IMR-90 (cell line): ENCODE results near the gene FBXW8. TPM values are rescaled to one million over a fixed set of nuclear protein-coding genes. Genes with fewer than 3 reads are reported as not detected.

Experiments
- ATAC-seq: fragments of 200-7000 bp; cut with Tn5 transposase; 2 replicates; pipeline ENCODE4 v1.9.1; 2020; ENCODE audit warnings: low read depth, mild to moderate bottlenecking, moderate library complexity
- BruUV-seq: library from RNA; stranded (reverse); fragments of 400-500 nt; replicated peaks from 2 replicates; lab custom pipeline; 2021; lab: Mats Ljungman, UMichigan
- CTCF ChIA-PET: fragments of 300-600 bp; formaldehyde crosslinking; extraction: SDS; loops from one replicate; lab custom pipeline; 2021; ENCODE audit warnings: antibody characterized with exemption; lab: Yijun Ruan, JAX
- POLR2A ChIA-PET: fragments of 300-600 bp; sonication (Branson Sonifier 250); formaldehyde crosslinking; loops from one replicate; lab custom pipeline; 2022; ENCODE audit warnings: antibody characterized with exemption; ENCODE audit not compliant: unreplicated experiment; lab: Charles Lee
- DNase-seq: peaks from one replicate; pipeline ENCODE4 v3.0.0; 2013
- H2AFZ ChIP-seq: replicated peaks from 2 replicates; pipeline ENCODE3; 2013; ENCODE audit warnings: low read length, mild to moderate bottlenecking; ENCODE audit not compliant: poor library complexity
- H2AK5ac ChIP-seq: 2 replicates; pipeline ENCODE4 v1.6.1; 2013; ENCODE audit warnings: low read depth, low read length, inconsistent platforms
- H2AK9ac ChIP-seq: replicated peaks from 2 replicates; pipeline ENCODE3; 2013; ENCODE audit warnings: mild to moderate bottlenecking, low read depth, low read length, moderate library complexity; ENCODE audit not compliant: poor library complexity
- H2BK120ac ChIP-seq: 2 replicates; pipeline ENCODE4 v1.6.1; 2013; ENCODE audit warnings: low read depth, low read length, inconsistent platforms
- H2BK15ac ChIP-seq: 3 replicates; pipeline ENCODE4 v1.6.1; 2013; ENCODE audit warnings: low read depth, low read length, inconsistent platforms
- H2BK20ac ChIP-seq: 2 replicates; pipeline ENCODE4 v1.6.1; 2013; ENCODE audit warnings: low read depth, mild to moderate bottlenecking, inconsistent platforms, low read length, moderate library complexity
- H2BK5ac ChIP-seq: 2 replicates; pipeline ENCODE4 v1.6.1; 2013; ENCODE audit warnings: mild to moderate bottlenecking, low read depth, low read length, inconsistent platforms; ENCODE audit not compliant: poor library complexity, severe bottlenecking
- H3K14ac ChIP-seq: replicated peaks from 2 replicates; pipeline ENCODE4 v1.6.1; 2013; ENCODE audit warnings: low read depth, low read length, inconsistent platforms
- H3K18ac ChIP-seq: 2 replicates; pipeline ENCODE4 v1.6.1; 2013; ENCODE audit warnings: low read depth, low read length, control low read depth
- H3K23ac ChIP-seq: 2 replicates; pipeline ENCODE4 v1.6.1; 2013; ENCODE audit warnings: low read depth, low read length, inconsistent platforms
- H3K27ac ChIP-seq: 2 replicates; pipeline ENCODE4 v1.5.1; 2013; ENCODE audit warnings: mild to moderate bottlenecking, control low read depth, low read length; ENCODE audit not compliant: insufficient read depth
- H3K27me3 ChIP-seq: 2 replicates; pipeline ENCODE4 v1.6.1; 2013; ENCODE audit warnings: low read length; ENCODE audit not compliant: control insufficient read depth, insufficient read depth
- H3K36me3 ChIP-seq: 2 replicates; pipeline ENCODE4 v1.6.1; 2013; ENCODE audit warnings: low read length, mixed read lengths; ENCODE audit not compliant: control insufficient read depth, insufficient read depth
- H3K4ac ChIP-seq: 2 replicates; pipeline ENCODE4 v1.6.1; 2013; ENCODE audit warnings: low read depth, low read length, inconsistent platforms
- H3K4me1 ChIP-seq: 2 replicates; pipeline ENCODE4 v1.6.1; 2013; ENCODE audit warnings: low read length, mixed read lengths; ENCODE audit not compliant: control insufficient read depth, insufficient read depth
- H3K4me2 ChIP-seq: 2 replicates; pipeline ENCODE4 v1.6.1; 2013; ENCODE audit warnings: low read depth, mild to moderate bottlenecking, control low read depth, low read length, moderate library complexity
- H3K4me3 ChIP-seq: 2 replicates; pipeline ENCODE4 v1.5.1; 2013; ENCODE audit warnings: low read depth, mild to moderate bottlenecking, control low read depth, low read length, moderate library complexity; ENCODE audit not compliant: insufficient read depth
- H3K56ac ChIP-seq: 2 replicates; pipeline ENCODE4 v1.6.1; 2013; ENCODE audit warnings: low read length, inconsistent platforms; ENCODE audit not compliant: insufficient read depth; ENCODE audit errors: extremely low read depth
- H3K79me1 ChIP-seq, 2 experiments: 2 replicates each; pipeline ENCODE4 v1.6.1; 2013; ENCODE audit warnings: low read length in 2 of 2, inconsistent platforms in 1 of 2, low read depth in 1 of 2
- H3K9ac ChIP-seq: 2 replicates; pipeline ENCODE4 v1.6.1; 2013; ENCODE audit warnings: low read depth, low read length, control low read depth
- H3K9me1 ChIP-seq: 2 replicates; pipeline ENCODE4 v1.6.1; 2013; ENCODE audit warnings: low read length, inconsistent platforms; ENCODE audit not compliant: insufficient read depth
- H3K9me3 ChIP-seq: 2 replicates; pipeline ENCODE4 v1.6.1; 2013; ENCODE audit warnings: low read length; ENCODE audit not compliant: control insufficient read depth, insufficient read depth
- H4K20me1 ChIP-seq: 2 replicates; pipeline ENCODE4 v1.6.1; 2013; ENCODE audit warnings: low read length, inconsistent platforms; ENCODE audit not compliant: insufficient read depth
- H4K5ac ChIP-seq: 2 replicates; pipeline ENCODE4 v1.6.1; 2013; ENCODE audit warnings: mild to moderate bottlenecking, low read depth, low read length, control low read depth
- H4K8ac ChIP-seq, 2 experiments: 2 replicates each; pipeline ENCODE4 v1.6.1; 2013; ENCODE audit warnings: low read depth in 2 of 2, low read length in 2 of 2, control low read depth in 1 of 2, inconsistent platforms in 1 of 2
- H4K91ac ChIP-seq: 2 replicates; pipeline ENCODE4 v1.6.1; 2013; ENCODE audit warnings: low read depth, low read length, inconsistent platforms; ENCODE audit not compliant: insufficient read depth
- CHD1 ChIP-seq: IDR thresholded peaks from 2 replicates; pipeline ENCODE4 v1.6.1; 2012; ENCODE audit warnings: low read depth, low read length, improper control_type of control experiment
- MAZ ChIP-seq: IDR thresholded peaks from 2 replicates; pipeline ENCODE4 v1.6.1; 2012; ENCODE audit warnings: low read depth, mild to moderate bottlenecking, low read length, improper control_type of control experiment, moderate library complexity, borderline replicate concordance
- RAD21 ChIP-seq: IDR thresholded peaks from 2 replicates; pipeline ENCODE4 v1.6.1; 2012; ENCODE audit warnings: low read length, improper control_type of control experiment
- WGBS, 2 experiments: methylation state at CpG; one replicate each; pipeline versions ENCODE4 v1.1.5 to v1.1.7; 2013; ENCODE audit warnings: missing lambda C conversion rate in 2 of 2; ENCODE audit not compliant: insufficient read length in 1 of 2; ENCODE audit errors: extremely low coverage in 2 of 2; 5-methylcytosine and 5-hydroxymethylcytosine counted together
- dilution Hi-C: fragments of 300-500 bp; cut with HindIII; formaldehyde crosslinking; loops from one replicate; pipeline ENCODE4 v1.14.3; 2018; ENCODE audit warnings: low sequenced_read_pairs; ENCODE audit not compliant: unreplicated experiment
- in situ Hi-C: fragments of 300-500 bp; cut with MboI; formaldehyde crosslinking; loops from 3 replicates; pipeline ENCODE4 v1.14.3; 2019; ENCODE audit warnings: low sequenced_read_pairs, inconsistent platforms, mixed read lengths
- intact Hi-C: fragments of 100-400 bp; cut with micrococcal nuclease; formaldehyde crosslinking; loops from 2 replicates; pipeline ENCODE4 v1.10.0; 2022
- polyA plus RNA-seq, 3 experiments: library from polyadenylated mRNA; depleted of rRNA; stranded (reverse); fragments of >200 nt; gene quantifications; 2 replicates each; pipeline ENCODE4 v1.2.3, GENCODE V29; 2012; ENCODE audit warnings: low replicate concordance in 1 of 3
- total RNA-seq: library from RNA; depleted of rRNA; stranded (reverse); fragments of >200 nt; gene quantifications from 2 replicates; pipeline ENCODE4 v1.2.3, GENCODE V29; 2012
- TF ChIP-seq, protein P1 (sequence below): conservative IDR thresholded peaks from 2 replicates; pipeline ENCODE4 v1.5.1; 2012; ENCODE audit warnings: mild to moderate bottlenecking, low read depth, low read length, improper control_type of control experiment
- TF ChIP-seq, protein P2 (sequence below): fragments of 150-350 bp; IDR thresholded peaks from 2 replicates; pipeline ENCODE4 v1.6.1; 2016; ENCODE audit warnings: low read depth, mild to moderate bottlenecking, low read length, moderate library complexity, borderline replicate concordance

FBXW8 gene
- total and polyA plus RNA-seq, 2 of the 4 experiments (the other 2 are of a cell fraction): 20.3 to 25.8 TPM

- DNase-seq (peak; percentile 41), ATAC-seq (peak; percentile 83)
- Histone ChIP-seq H2AFZ (no peak overlapping the region), H3K56ac (no peak overlapping the region), H4K8ac (no peak overlapping the region), H3K4me1 (no peaks in the 10 kb centered on the region), H3K9me1 (no peaks in the 10 kb centered on the region), H3K9ac (no peak overlapping the region), H3K4ac (no peak overlapping the region), H3K4me2 (no peak overlapping the region), H2BK5ac (no peak overlapping the region), H2AK5ac (no peak overlapping the region), H2BK15ac (no peak overlapping the region), H2BK20ac (no peak overlapping the region), H3K4me3 (no peak overlapping the region), H3K23ac (no peak overlapping the region), H2BK120ac (no peak overlapping the region), H4K91ac (no peak overlapping the region), H4K5ac (no peak overlapping the region), H2AK9ac (no peak overlapping the region), H3K18ac (no peak overlapping the region), H3K36me3 (peaks cover 28% of the 10 kb centered on the region), H3K27ac (no peak overlapping the region), H3K14ac (no peak overlapping the region), H3K27me3 (no peaks in the 10 kb centered on the region), H3K79me1 (peaks cover 6 to 8% of the 10 kb centered on the region in 2 experiments; a peak in 2 of 4 replicates), H3K9me3 (peaks cover 2% of the 10 kb centered on the region), H4K20me1 (no peaks in the 10 kb centered on the region)
- intact Hi-C loops (no loop called here), dilution Hi-C loops (no loop called here), in situ Hi-C loops (no loop called here)
- 83% methylated on average over 1 of the region's 4 CpGs; no CpG with 5 or more reads in 1 of the 2 experiments for WGBS, 2 experiments
- BruUV-seq: no TSS peak
- ChIA-PET CTCF (no interaction called here), POLR2A (no interaction called here)
- TF ChIP-seq, protein P1, sequence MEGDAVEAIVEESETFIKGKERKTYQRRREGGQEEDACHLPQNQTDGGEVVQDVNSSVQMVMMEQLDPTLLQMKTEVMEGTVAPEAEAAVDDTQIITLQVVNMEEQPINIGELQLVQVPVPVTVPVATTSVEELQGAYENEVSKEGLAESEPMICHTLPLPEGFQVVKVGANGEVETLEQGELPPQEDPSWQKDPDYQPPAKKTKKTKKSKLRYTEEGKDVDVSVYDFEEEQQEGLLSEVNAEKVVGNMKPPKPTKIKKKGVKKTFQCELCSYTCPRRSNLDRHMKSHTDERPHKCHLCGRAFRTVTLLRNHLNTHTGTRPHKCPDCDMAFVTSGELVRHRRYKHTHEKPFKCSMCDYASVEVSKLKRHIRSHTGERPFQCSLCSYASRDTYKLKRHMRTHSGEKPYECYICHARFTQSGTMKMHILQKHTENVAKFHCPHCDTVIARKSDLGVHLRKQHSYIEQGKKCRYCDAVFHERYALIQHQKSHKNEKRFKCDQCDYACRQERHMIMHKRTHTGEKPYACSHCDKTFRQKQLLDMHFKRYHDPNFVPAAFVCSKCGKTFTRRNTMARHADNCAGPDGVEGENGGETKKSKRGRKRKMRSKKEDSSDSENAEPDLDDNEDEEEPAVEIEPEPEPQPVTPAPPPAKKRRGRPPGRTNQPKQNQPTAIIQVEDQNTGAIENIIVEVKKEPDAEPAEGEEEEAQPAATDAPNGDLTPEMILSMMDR: no peak
- TF ChIP-seq, protein P2, sequence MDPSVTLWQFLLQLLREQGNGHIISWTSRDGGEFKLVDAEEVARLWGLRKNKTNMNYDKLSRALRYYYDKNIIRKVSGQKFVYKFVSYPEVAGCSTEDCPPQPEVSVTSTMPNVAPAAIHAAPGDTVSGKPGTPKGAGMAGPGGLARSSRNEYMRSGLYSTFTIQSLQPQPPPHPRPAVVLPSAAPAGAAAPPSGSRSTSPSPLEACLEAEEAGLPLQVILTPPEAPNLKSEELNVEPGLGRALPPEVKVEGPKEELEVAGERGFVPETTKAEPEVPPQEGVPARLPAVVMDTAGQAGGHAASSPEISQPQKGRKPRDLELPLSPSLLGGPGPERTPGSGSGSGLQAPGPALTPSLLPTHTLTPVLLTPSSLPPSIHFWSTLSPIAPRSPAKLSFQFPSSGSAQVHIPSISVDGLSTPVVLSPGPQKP: no peak
- TF ChIP-seq CHD1 (no peak), MAZ (no peak), RAD21 (no peak)
These were observed 101.4 kb downstream of the FBXW8 start for GRCh38 chr12:117011988-117012805.
